Esophagus mucosa (tissue), 1 donor: ENCODE results near the gene MSTO1. TPM values are rescaled to one million over a fixed set of nuclear protein-coding genes. Genes with fewer than 3 reads are reported as not detected.
A peak's percentile ranks its signal among the peaks of the same experiment; 100 is the strongest.
"Not testable (repeated sequence)": the region's sequence is repeated elsewhere in the genome, so short reads cannot be mapped to it uniquely, and the experiment has no call there.

ENCODE experiments used
- ATAC-seq: fragments of 200-7000 bp; cut with Tn5 transposase; one replicate; pipeline ENCODE4 v1.9.1; 2020
- total RNA-seq: library from RNA; stranded (reverse); gene quantifications from one replicate; pipeline ENCODE4 v1.2.4, GENCODE V29; 2023
- donor health status: DM: yes; HTN: yes; CAD: no.

The MSTO1 gene
- total RNA-seq = 16.7 TPM

- peak; percentile 98 for ATAC-seq
Observed at GRCh38 chr1:155609515-155610256, at the start of gene MSTO1. Gene MSTO1 (plus strand): TSS chr1:155610218. CDS start chr1:155610249, 31 bp downstream.

GRCh38 chr1:155561779-155562580 is 48.0 kb upstream of the MSTO1 start:
- peak; percentile 40 for ATAC-seq

GRCh38 chr1:155562581-155563376 is 47.2 kb upstream of the MSTO1 start, which contains the start of gene ASH1L:
Gene ASH1L (minus strand): TSS chr1:155562803. CDS start chr1:155521519, 41,284 bp downstream.
- ATAC-seq = peak; percentile 94

GRCh38 chr1:155563377-155564022 is 46.5 kb upstream of the MSTO1 start:
- peak; percentile 9 for ATAC-seq

GRCh38 chr1:155569988-155570592 is 39.9 kb upstream of the MSTO1 start:
- ATAC-seq = no peak

- ATAC-seq = no peak
Observed at GRCh38 chr1:155570593-155570990, 39.4 kb upstream of the MSTO1 start.

- no peak for ATAC-seq
Observed at GRCh38 chr1:155574077-155574476, 35.9 kb upstream of the MSTO1 start.

- not testable (repeated sequence) for ATAC-seq
Observed at GRCh38 chr1:155575608-155576007, 34.4 kb upstream of the MSTO1 start.

- peak; percentile 44 for ATAC-seq
Observed at GRCh38 chr1:155583846-155584245, 26.2 kb upstream of the MSTO1 start.

- peak; percentile 78 for ATAC-seq
Observed at GRCh38 chr1:155589282-155589681, 20.7 kb upstream of the MSTO1 start.

- ATAC-seq = peak; percentile 55
Observed at GRCh38 chr1:155590516-155591247, 19.3 kb upstream of the MSTO1 start.

GRCh38 chr1:155591770-155592169 is 18.2 kb upstream of the MSTO1 start:
- peak; percentile 64 for ATAC-seq

- not testable (repeated sequence) for ATAC-seq
Observed at GRCh38 chr1:155595877-155596474, 14.0 kb upstream of the MSTO1 start.

- ATAC-seq = no peak
Observed at GRCh38 chr1:155596864-155597263, 13.2 kb upstream of the MSTO1 start.

- no peak for ATAC-seq
Observed at GRCh38 chr1:155598842-155599331, 11.1 kb upstream of the MSTO1 start.

- ATAC-seq = not testable (repeated sequence)
Observed at GRCh38 chr1:155599828-155600572, 10.0 kb upstream of the MSTO1 start.

- ATAC-seq = no peak
Observed at GRCh38 chr1:155607708-155608107, 2.3 kb upstream of the MSTO1 start.

GRCh38 chr1:155608888-155609225 is 1.2 kb upstream of the MSTO1 start:
- ATAC-seq = no peak

- peak; percentile 47 for ATAC-seq
Observed at GRCh38 chr1:155610257-155610647, 234 bp downstream of the MSTO1 start.

- not testable (repeated sequence) for ATAC-seq
Observed at GRCh38 chr1:155613226-155613625, 3.2 kb downstream of the MSTO1 start.
